Measurements from ENCODE around the gene PSMD2. TPM values are rescaled to one million over a fixed set of nuclear protein-coding genes. Genes with fewer than 3 reads are reported as not detected.
A peak's percentile ranks its signal among the peaks of the same experiment; 100 is the strongest.

PSMD2 gene
- total RNA-seq, 1 experiment from 2014 or later: 359 TPM

DNA sequence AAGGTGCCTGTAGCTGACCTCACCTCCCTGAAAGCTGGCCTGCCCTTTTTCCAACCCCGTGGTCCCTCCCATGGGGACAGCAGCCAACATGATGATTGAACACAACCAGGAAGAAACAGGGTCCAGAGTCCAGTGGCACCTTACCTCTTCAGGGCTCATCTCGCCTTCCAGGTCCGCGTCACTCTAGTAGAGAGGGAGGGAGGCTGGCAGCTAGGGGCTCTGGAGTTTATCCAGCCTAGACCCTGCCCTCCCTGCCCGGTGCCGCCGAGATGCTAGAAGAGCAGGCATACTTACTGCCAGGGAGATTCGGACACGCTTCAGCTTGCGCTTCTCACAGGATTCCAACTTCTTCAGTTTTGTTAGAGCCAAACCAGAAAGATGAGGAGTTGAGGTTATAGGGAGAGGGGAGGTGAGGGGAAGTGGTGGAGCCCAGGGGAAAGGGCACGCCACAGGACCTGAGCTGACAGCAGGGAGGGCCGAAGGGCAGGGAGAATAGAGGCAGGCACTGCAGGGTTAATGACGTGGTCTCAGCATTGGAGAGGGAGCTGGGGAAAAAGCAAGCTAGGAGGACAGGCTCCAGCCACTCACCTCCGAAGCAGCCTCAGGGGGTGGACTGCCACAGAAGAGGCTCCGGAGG is 53.2 kb downstream of the PSMD2 start:
- CTCF ChIA-PET: interaction anchor here (0.5 to 2.3 kb wide), 6 partner anchors 11 to 115 kb away, joined by 3 to 9 read pairs (median 4); partner anchors contain the start of genes FAM131A and THPO
- POLR2A ChIA-PET: interaction anchor here (1.2 kb wide), 1 partner anchor 10 kb away, joined by 9 read pairs; no protein-coding TSS in a partner anchor
- no peak for ATAC-seq
- H3K4me3 Mint-ChIP-seq: no peak overlapping the region
- TF ChIP-seq, protein P1, sequence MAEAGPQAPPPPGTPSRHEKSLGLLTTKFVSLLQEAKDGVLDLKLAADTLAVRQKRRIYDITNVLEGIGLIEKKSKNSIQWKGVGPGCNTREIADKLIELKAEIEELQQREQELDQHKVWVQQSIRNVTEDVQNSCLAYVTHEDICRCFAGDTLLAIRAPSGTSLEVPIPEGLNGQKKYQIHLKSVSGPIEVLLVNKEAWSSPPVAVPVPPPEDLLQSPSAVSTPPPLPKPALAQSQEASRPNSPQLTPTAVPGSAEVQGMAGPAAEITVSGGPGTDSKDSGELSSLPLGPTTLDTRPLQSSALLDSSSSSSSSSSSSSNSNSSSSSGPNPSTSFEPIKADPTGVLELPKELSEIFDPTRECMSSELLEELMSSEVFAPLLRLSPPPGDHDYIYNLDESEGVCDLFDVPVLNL (CRISPR knock-in tag; IDR thresholded peaks at IDR 0.05; ENCODE audit: borderline replicate concordance, low read depth): no peak
- TF ChIP-seq ZNF219 (CRISPR knock-in tag; IDR thresholded peaks at IDR 0.05; ENCODE audit: borderline replicate concordance) (no peak), ELF4 (CRISPR knock-in tag; IDR thresholded peaks at IDR 0.05; ENCODE audit: low read depth) (no peak), GABPB1 (CRISPR knock-in tag; IDR thresholded peaks at IDR 0.05) (no peak)
- TF ChIP-seq, protein P2, sequence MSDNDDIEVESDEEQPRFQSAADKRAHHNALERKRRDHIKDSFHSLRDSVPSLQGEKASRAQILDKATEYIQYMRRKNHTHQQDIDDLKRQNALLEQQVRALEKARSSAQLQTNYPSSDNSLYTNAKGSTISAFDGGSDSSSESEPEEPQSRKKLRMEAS (CRISPR knock-in tag; IDR thresholded peaks at IDR 0.05): no peak
- H3K9me3 Mint-ChIP-seq: no peaks in the 10 kb centered on the region
- H3K4me1 Mint-ChIP-seq: peaks cover 11% of the 10 kb centered on the region
- DNase-seq (ENCODE audit: low spot score): no peak
- H3K27ac Mint-ChIP-seq: peak overlapping the region; percentile 23
- no peaks in the 10 kb centered on the region for H3K27me3 Mint-ChIP-seq (ENCODE audit: low read depth)
- peaks cover 14% of the 10 kb centered on the region for H3K36me3 Mint-ChIP-seq

DNA sequence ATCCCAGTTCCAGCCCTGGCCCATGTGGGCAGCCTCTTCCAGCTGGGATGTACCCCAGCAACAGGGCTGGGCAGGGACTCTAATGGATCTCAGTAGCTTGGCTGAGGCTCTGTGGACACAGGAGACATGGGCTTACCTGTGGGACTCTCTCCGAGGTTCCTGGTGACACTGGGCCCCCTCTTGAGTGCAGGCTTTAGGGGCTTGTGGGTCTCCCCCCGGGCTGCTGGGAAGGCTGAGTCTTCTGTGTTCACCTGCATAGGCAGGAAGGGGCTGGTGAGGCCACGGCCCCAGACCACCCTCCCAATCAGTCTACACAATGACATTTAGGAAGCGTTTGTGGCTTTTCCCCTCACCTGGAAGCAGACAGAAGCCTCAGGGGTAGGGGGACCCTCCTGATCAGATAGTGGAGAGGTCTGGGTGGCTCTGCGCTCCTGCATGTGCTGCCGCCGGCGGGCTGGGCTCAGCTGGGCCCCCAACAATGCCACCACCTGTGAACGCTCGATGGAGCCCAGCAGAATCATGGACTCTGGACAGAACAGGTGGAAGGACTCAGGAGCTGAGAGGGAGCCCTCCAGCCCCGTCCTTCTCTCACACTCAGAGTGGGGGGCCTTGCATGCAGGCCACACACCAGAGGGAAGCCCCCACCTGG is 54.0 kb downstream of the PSMD2 start:
- CTCF ChIA-PET: interaction anchor here (0.5 to 2.4 kb wide), 7 partner anchors 9 to 189 kb away, joined by 3 to 12 read pairs (median 5); no protein-coding TSS in a partner anchor
- Mint-ChIP-seq H3K4me1 (peaks cover 11% of the 10 kb centered on the region), H3K36me3 (peaks cover 15% of the 10 kb centered on the region), H3K4me3 (no peak overlapping the region), H3K9me3 (no peaks in the 10 kb centered on the region), H3K27ac (no peak overlapping the region), H3K27me3 (ENCODE audit: low read depth) (no peaks in the 10 kb centered on the region)
- TF ChIP-seq GTF2I (CRISPR knock-in tag; conservative IDR thresholded peaks at IDR 0.05): no peak
- TF ChIP-seq, protein P3, sequence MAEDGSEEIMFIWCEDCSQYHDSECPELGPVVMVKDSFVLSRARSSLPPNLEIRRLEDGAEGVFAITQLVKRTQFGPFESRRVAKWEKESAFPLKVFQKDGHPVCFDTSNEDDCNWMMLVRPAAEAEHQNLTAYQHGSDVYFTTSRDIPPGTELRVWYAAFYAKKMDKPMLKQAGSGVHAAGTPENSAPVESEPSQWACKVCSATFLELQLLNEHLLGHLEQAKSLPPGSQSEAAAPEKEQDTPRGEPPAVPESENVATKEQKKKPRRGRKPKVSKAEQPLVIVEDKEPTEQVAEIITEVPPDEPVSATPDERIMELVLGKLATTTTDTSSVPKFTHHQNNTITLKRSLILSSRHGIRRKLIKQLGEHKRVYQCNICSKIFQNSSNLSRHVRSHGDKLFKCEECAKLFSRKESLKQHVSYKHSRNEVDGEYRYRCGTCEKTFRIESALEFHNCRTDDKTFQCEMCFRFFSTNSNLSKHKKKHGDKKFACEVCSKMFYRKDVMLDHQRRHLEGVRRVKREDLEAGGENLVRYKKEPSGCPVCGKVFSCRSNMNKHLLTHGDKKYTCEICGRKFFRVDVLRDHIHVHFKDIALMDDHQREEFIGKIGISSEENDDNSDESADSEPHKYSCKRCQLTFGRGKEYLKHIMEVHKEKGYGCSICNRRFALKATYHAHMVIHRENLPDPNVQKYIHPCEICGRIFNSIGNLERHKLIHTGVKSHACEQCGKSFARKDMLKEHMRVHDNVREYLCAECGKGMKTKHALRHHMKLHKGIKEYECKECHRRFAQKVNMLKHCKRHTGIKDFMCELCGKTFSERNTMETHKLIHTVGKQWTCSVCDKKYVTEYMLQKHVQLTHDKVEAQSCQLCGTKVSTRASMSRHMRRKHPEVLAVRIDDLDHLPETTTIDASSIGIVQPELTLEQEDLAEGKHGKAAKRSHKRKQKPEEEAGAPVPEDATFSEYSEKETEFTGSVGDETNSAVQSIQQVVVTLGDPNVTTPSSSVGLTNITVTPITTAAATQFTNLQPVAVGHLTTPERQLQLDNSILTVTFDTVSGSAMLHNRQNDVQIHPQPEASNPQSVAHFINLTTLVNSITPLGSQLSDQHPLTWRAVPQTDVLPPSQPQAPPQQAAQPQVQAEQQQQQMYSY (CRISPR knock-in tag; IDR thresholded peaks at IDR 0.05): no peak
- TF ChIP-seq RORB (CRISPR knock-in tag; IDR thresholded peaks at IDR 0.05): no peak
- TF ChIP-seq, protein P4, sequence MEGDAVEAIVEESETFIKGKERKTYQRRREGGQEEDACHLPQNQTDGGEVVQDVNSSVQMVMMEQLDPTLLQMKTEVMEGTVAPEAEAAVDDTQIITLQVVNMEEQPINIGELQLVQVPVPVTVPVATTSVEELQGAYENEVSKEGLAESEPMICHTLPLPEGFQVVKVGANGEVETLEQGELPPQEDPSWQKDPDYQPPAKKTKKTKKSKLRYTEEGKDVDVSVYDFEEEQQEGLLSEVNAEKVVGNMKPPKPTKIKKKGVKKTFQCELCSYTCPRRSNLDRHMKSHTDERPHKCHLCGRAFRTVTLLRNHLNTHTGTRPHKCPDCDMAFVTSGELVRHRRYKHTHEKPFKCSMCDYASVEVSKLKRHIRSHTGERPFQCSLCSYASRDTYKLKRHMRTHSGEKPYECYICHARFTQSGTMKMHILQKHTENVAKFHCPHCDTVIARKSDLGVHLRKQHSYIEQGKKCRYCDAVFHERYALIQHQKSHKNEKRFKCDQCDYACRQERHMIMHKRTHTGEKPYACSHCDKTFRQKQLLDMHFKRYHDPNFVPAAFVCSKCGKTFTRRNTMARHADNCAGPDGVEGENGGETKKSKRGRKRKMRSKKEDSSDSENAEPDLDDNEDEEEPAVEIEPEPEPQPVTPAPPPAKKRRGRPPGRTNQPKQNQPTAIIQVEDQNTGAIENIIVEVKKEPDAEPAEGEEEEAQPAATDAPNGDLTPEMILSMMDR (IDR thresholded peaks at IDR 0.05): no peak
- no peak for ATAC-seq
- POLR2A ChIA-PET: interaction anchor here (1.2 kb wide), 1 partner anchor 9 kb away, joined by 9 read pairs; no protein-coding TSS in a partner anchor
- no peak for DNase-seq (ENCODE audit: low spot score)

DNA sequence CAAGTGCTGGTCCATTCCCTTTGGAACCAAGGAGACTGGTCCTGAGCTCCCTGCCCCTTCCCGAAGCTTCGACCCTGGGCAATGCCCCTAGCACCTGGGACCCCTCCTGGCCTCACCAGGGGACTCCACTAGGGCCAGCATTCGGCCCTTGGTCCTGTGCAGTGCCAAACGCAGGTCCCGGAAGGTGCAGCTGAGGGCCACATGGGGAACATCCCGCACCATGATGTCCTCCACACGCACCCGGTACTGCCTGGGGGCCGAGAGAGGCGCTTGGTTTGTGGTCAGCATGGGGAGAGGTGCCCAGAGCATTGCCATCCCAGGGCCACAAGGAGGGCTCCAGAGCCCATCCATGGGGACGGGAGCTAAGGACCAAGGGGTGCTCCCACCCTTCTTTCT is 54.5 kb downstream of the PSMD2 start:
- H3K36me3 Mint-ChIP-seq: peaks cover 17% of the 10 kb centered on the region
- POLR2A ChIA-PET: no interaction called here
- no peaks in the 10 kb centered on the region for H3K9me3 Mint-ChIP-seq
- no peak for TF ChIP-seq IRF2 (CRISPR knock-in tag; IDR thresholded peaks at IDR 0.05; ENCODE audit: borderline replicate concordance, low read depth)
- TF ChIP-seq RELA (CRISPR knock-in tag; IDR thresholded peaks at IDR 0.05; ENCODE audit: borderline replicate concordance): no peak
- no peak for TF ChIP-seq CBFB (CRISPR knock-in tag; IDR thresholded peaks at IDR 0.05; ENCODE audit: low read depth)
- TF ChIP-seq, protein P5, sequence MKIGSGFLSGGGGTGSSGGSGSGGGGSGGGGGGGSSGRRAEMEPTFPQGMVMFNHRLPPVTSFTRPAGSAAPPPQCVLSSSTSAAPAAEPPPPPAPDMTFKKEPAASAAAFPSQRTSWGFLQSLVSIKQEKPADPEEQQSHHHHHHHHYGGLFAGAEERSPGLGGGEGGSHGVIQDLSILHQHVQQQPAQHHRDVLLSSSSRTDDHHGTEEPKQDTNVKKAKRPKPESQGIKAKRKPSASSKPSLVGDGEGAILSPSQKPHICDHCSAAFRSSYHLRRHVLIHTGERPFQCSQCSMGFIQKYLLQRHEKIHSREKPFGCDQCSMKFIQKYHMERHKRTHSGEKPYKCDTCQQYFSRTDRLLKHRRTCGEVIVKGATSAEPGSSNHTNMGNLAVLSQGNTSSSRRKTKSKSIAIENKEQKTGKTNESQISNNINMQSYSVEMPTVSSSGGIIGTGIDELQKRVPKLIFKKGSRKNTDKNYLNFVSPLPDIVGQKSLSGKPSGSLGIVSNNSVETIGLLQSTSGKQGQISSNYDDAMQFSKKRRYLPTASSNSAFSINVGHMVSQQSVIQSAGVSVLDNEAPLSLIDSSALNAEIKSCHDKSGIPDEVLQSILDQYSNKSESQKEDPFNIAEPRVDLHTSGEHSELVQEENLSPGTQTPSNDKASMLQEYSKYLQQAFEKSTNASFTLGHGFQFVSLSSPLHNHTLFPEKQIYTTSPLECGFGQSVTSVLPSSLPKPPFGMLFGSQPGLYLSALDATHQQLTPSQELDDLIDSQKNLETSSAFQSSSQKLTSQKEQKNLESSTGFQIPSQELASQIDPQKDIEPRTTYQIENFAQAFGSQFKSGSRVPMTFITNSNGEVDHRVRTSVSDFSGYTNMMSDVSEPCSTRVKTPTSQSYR (CRISPR knock-in tag; IDR thresholded peaks at IDR 0.05): no peak
- TF ChIP-seq, protein P6, sequence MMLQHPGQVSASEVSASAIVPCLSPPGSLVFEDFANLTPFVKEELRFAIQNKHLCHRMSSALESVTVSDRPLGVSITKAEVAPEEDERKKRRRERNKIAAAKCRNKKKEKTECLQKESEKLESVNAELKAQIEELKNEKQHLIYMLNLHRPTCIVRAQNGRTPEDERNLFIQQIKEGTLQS (CRISPR knock-in tag; conservative IDR thresholded peaks at IDR 0.05): no peak
- TF ChIP-seq, protein P7, sequence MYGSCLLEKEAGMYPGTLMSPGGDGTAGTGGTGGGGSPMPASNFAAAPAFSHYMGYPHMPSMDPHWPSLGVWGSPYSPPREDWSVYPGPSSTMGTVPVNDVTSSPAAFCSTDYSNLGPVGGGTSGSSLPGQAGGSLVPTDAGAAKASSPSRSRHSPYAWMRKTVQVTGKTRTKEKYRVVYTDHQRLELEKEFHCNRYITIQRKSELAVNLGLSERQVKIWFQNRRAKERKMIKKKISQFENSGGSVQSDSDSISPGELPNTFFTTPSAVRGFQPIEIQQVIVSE (CRISPR knock-in tag; IDR thresholded peaks at IDR 0.05; ENCODE audit: borderline replicate concordance): no peak
- no peak for TF ChIP-seq FOXP1 (CRISPR knock-in tag; IDR thresholded peaks at IDR 0.05; ENCODE audit: borderline replicate concordance)
- no peak for TF ChIP-seq ZNF317 (CRISPR knock-in tag; IDR thresholded peaks at IDR 0.05; ENCODE audit: borderline replicate concordance, low read depth)
- TF ChIP-seq MYBL2 (CRISPR knock-in tag; IDR thresholded peaks at IDR 0.05): no peak
- no peak for TF ChIP-seq MXD4 (CRISPR knock-in tag; IDR thresholded peaks at IDR 0.05; ENCODE audit: borderline replicate concordance)

More for the DNA sequence above, 54.5 kb downstream of the PSMD2 start:
- DNase-seq (ENCODE audit: low spot score): no peak
- Mint-ChIP-seq H3K4me1 (peaks cover 11% of the 10 kb centered on the region), H3K4me3 (no peak overlapping the region), H3K27me3 (ENCODE audit: low read depth) (no peaks in the 10 kb centered on the region), H3K27ac (no peak overlapping the region)
- CTCF ChIA-PET: interaction anchor here (0.6 to 2.6 kb wide), 11 partner anchors 8 to 188 kb away, joined by 3 to 18 read pairs (median 5); no protein-coding TSS in a partner anchor
- no peak for ATAC-seq

All from WTC11 (cell line).